ENCODE data around the gene HNRNPA1.

HNRNPA1 gene

DNA sequence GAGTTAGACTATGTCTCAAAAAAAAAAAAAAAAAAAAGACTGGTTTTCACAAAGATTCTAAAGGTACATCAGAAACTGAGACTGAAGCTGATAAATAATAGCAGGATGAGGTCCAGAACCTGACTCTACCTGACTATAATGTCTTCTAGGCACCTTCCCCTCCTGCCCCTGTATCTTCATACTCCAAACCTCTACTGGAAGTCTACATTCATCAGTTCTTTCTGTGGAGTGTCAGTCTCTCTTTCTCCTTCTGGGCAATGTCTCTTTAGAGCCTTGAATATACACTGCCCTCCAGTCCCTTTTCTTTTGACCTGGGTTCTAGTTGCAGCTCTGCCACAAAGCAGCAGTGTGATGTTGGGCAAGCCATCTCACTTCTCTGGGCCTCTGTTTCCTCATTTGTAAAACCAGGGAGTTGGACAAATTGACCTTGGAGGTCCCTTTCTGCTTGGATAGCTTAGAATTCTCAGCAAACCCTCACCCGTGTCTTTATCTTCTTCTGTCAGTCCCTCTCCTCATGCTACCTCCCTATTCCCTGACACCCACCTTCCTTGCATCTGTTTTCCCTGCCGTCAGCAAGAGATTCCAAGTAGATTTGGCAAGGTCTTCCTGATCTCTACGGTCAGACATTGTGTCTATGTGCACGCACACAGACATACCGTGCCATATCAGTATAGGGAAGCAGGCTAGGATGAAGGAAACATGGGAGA, 16.0 kb downstream of the HNRNPA1 start:
- no peak for TF ChIP-seq Cebpa-rat (IDR thresholded peaks at IDR 0.05)
- Histone ChIP-seq H3K27ac (no peak overlapping the region), H4K20me1 (no peaks in the 10 kb centered on the region), H3K4me3 (no peak overlapping the region), H3K4me1 (peaks cover 38% of the 10 kb centered on the region), H3K27me3 (no peaks in the 10 kb centered on the region), H3K9ac (no peak overlapping the region), H3K4me2 (no peak overlapping the region), H3K36me3 (no peaks in the 10 kb centered on the region), H3K9me3 (no peaks in the 10 kb centered on the region)

GRCh38 chr12:54298904-54299303, 18.4 kb downstream of the HNRNPA1 start:
- Histone ChIP-seq H3K27ac (no peak overlapping the region), H3K4me2 (peak overlapping the region; percentile 95), H4K20me1 (no peaks in the 10 kb centered on the region), H3K9ac (no peak overlapping the region), H3K4me3 (no peak overlapping the region), H3K36me3 (no peaks in the 10 kb centered on the region), H3K4me1 (peaks cover 61% of the 10 kb centered on the region), H3K27me3 (no peaks in the 10 kb centered on the region), H3K9me3 (no peaks in the 10 kb centered on the region)
- TF ChIP-seq Cebpa-rat (IDR thresholded peaks at IDR 0.05): no peak

GRCh38 chr12:54299515-54300224, 19.1 kb downstream of the HNRNPA1 start:
- H3K4me1 ChIP-seq: peaks cover 68% of the 10 kb centered on the region

GRCh38 chr12:54300225-54300731, 19.8 kb downstream of the HNRNPA1 start:
- peak overlapping the region; percentile 66 for H3K9ac ChIP-seq
- no peak for TF ChIP-seq Cebpa-rat (IDR thresholded peaks at IDR 0.05)
- peaks cover 74% of the 10 kb centered on the region for H3K4me1 ChIP-seq
- peak overlapping the region; percentile 95 for H3K4me2 ChIP-seq
- no peaks in the 10 kb centered on the region for H3K36me3 ChIP-seq
- peak overlapping the region; percentile 68 for H3K27ac ChIP-seq
- peak overlapping the region; percentile 53 for H3K4me3 ChIP-seq
- no peaks in the 10 kb centered on the region for H3K9me3 ChIP-seq
- no peaks in the 10 kb centered on the region for H4K20me1 ChIP-seq
- no peaks in the 10 kb centered on the region for H3K27me3 ChIP-seq

More at GRCh38 chr12:54299515-54300224, 19.1 kb downstream of the HNRNPA1 start:
- Histone ChIP-seq H3K9me3 (no peaks in the 10 kb centered on the region), H4K20me1 (no peaks in the 10 kb centered on the region), H3K27me3 (no peaks in the 10 kb centered on the region), H3K4me2 (peak overlapping the region; percentile 95), H3K36me3 (no peaks in the 10 kb centered on the region), H3K9ac (peak overlapping the region; percentile 66; the same call in 1 of the 2 replicates), H3K4me3 (peak overlapping the region; percentile 53), H3K27ac (peak overlapping the region; percentile 68)
- TF ChIP-seq Cebpa-rat (IDR thresholded peaks at IDR 0.05): no peak

DNA sequence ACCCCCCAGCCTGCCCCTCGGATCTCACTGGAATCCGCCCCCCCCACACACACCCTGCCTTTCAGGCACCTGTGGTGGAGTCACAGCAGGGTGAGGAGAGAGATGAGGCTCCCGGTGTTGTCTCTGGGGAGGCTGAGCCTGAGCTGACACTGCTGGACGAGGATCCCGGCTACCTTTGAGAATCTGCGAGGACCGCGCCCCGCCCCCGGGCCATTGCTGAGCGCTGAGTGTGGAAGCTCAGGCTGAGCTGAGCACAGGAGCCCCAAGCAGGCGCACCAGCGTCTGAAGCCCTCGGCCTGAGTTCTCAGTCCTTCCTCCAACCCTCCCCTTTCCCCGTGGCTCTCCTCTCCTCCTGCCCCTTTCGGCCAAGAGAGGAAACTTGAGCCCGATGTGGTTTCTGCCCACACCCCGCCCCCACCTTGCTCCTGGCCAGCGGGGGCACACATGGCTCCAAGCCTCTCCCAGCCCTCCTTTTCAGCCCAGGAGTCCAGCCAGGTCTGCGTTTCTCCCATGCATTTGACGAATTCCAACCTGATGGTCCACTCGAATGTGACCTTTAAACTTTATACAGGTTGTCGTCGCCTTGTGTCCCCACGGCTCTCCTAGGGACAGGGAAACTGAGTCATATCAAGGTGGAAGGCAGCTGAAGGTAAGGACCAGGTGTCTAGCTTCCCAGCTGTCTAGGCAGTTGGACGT, 20.4 kb downstream of the HNRNPA1 start, which contains the start of gene NFE2:
Gene NFE2 (minus strand): TSS at position 284 of the 696 bp plus-strand sequence. CDS start 5,767 bp downstream, outside the sequence.
- TF ChIP-seq Cebpa-rat (IDR thresholded peaks at IDR 0.05): no peak
- Histone ChIP-seq H3K9me3 (no peaks in the 10 kb centered on the region), H3K27ac (peak within 1 kb of the TSS; percentile 68), H4K20me1 (no peaks in the 10 kb centered on the region), H3K4me3 (peak within 1 kb of the TSS; percentile 53), H3K4me2 (peak within 1 kb of the TSS; percentile 95), H3K4me1 (peaks cover 80% of the 10 kb centered on the region), H3K36me3 (no peaks in the 10 kb centered on the region), H3K9ac (peak within 1 kb of the TSS; percentile 66), H3K27me3 (no peaks in the 10 kb centered on the region)

DNA sequence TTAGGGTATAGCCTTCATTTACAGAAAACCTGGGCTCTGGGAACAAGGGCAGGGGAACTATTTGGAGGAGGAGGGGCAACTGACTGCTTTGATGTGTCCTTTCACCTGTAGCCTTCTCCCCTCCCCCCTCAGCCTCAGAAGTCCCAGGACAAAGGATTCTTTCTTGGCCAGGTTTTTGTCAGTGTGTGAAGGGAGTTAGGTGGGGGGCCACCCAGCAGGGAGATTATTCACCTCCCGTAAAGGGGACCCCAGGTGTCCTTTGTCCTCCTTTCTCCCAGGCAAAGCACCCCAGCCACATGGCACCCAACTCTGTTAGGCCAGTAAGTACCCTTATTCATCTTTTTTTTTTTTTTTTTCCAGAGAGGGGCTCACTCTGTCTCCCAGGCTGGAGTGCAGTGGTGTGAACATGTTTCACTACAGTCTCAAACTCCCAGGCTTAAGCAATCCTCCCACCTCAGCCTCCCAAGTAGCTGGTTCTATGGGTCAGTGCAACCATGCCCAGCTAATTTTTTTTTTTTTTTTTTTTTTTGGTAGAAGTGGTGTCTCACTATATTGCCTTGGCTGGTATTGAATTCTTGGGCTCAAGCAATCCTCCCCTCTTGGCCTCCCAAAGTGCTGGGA, 21.0 kb downstream of the HNRNPA1 start:
- H3K27ac ChIP-seq: peak overlapping the region; percentile 68; the same call in 1 of the 2 replicates
- peak overlapping the region; percentile 53 for H3K4me3 ChIP-seq
- peak overlapping the region; percentile 66; the same call in 1 of the 2 replicates for H3K9ac ChIP-seq
- H3K36me3 ChIP-seq: no peaks in the 10 kb centered on the region
- H3K4me2 ChIP-seq: peak overlapping the region; percentile 95
- no peaks in the 10 kb centered on the region for H3K27me3 ChIP-seq
- H4K20me1 ChIP-seq: no peaks in the 10 kb centered on the region
- TF ChIP-seq Cebpa-rat (IDR thresholded peaks at IDR 0.05): no peak
- H3K4me1 ChIP-seq: peaks cover 87% of the 10 kb centered on the region
- no peaks in the 10 kb centered on the region for H3K9me3 ChIP-seq

GRCh38 chr12:54303640-54304039, 23.1 kb downstream of the HNRNPA1 start:
- H3K9me3 ChIP-seq: no peaks in the 10 kb centered on the region
- H3K27me3 ChIP-seq: no peaks in the 10 kb centered on the region
- TF ChIP-seq Cebpa-rat (IDR thresholded peaks at IDR 0.05): no peak
- H4K20me1 ChIP-seq: no peaks in the 10 kb centered on the region
- H3K4me3 ChIP-seq: peak overlapping the region; percentile 17; the same call in 1 of the 2 replicates
- peak overlapping the region; percentile 78 for H3K27ac ChIP-seq
- peaks cover 96% of the 10 kb centered on the region for H3K4me1 ChIP-seq
- peak overlapping the region; percentile 95 for H3K4me2 ChIP-seq
- H3K36me3 ChIP-seq: no peaks in the 10 kb centered on the region
- peak overlapping the region; percentile 64 for H3K9ac ChIP-seq

- H3K9ac ChIP-seq: peak overlapping the region; percentile 87
- H3K4me3 ChIP-seq: peak overlapping the region; percentile 58
- no peaks in the 10 kb centered on the region for H3K36me3 ChIP-seq
- H3K9me3 ChIP-seq: no peaks in the 10 kb centered on the region
- TF ChIP-seq Cebpa-rat (IDR thresholded peaks at IDR 0.05): peak; percentile 100
- peaks cover 91% of the 10 kb centered on the region for H3K4me1 ChIP-seq
- no peaks in the 10 kb centered on the region for H4K20me1 ChIP-seq
- H3K27ac ChIP-seq: peak overlapping the region; percentile 97
- peak overlapping the region; percentile 95 for H3K4me2 ChIP-seq
- no peaks in the 10 kb centered on the region for H3K27me3 ChIP-seq
These were observed 23.8 kb downstream of the HNRNPA1 start for GRCh38 chr12:54304187-54304810.

Measured in BLaER1 (cell line).